A549 (cell line): ENCODE data around the gene ATP6V1B1.

Experiments
- FOSB ChIP-seq: fragments of 250-450 bp; sonication (Bioruptor Pico); IDR thresholded peaks from 2 replicates; pipeline ENCODE4 v1.5.0; 2020; ENCODE audit warnings: mild to moderate bottlenecking, moderate library complexity
- HDAC2 ChIP-seq: fragments of 200-600 bp; sonication (generic); IDR thresholded peaks from 2 replicates; pipeline ENCODE4 v1.6.1; 2016
- POLR2A ChIP-seq: IDR thresholded peaks from 2 replicates; pipeline ENCODE4 v1.6.1; 2012; ENCODE audit warnings: mild to moderate bottlenecking, low read length
- TF ChIP-seq, protein P1 (sequence below): fragments of >200 bp; sonication (Bioruptor Twin); formaldehyde crosslinking; IDR thresholded peaks from 3 replicates; pipeline ENCODE4 v1.6.1; 2016
- TF ChIP-seq, protein P2 (sequence below): fragments of >200 bp; sonication (Bioruptor Twin); formaldehyde crosslinking; IDR thresholded peaks from 3 replicates; pipeline ENCODE4 v1.5.1; 2016
- TF ChIP-seq, protein P3 (sequence below): IDR thresholded peaks from 2 replicates; pipeline ENCODE4 v1.6.1; 2012
- TF ChIP-seq, protein P4 (sequence below): fragments of 200-600 bp; sonication (generic); IDR thresholded peaks from 2 replicates; pipeline ENCODE4 v1.6.1; 2016; ENCODE audit warnings: antibody characterized with exemption, mild to moderate bottlenecking, moderate library complexity

DNA sequence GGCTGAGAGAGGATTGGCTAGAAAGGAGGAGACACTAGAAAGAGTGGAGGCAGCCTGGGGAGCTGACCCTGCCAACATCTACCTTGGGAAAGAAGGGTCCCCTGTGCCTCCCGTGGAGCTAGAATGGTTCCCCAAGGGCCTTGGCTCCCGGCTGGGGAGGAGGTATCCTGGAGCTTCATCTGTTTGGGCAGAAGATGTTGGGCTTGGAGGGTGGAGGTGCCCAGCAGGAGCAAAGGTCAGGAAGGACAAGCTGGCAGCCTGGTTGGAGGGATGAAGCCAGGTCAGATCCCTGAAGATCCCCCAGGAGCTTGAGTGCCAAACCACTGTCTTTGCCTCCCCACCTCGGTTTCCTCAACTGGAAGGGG lies 2.9 kb downstream of the ATP6V1B1 start:
- TF ChIP-seq, protein P1, sequence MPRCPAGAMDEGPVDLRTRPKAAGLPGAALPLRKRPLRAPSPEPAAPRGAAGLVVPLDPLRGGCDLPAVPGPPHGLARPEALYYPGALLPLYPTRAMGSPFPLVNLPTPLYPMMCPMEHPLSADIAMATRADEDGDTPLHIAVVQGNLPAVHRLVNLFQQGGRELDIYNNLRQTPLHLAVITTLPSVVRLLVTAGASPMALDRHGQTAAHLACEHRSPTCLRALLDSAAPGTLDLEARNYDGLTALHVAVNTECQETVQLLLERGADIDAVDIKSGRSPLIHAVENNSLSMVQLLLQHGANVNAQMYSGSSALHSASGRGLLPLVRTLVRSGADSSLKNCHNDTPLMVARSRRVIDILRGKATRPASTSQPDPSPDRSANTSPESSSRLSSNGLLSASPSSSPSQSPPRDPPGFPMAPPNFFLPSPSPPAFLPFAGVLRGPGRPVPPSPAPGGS, result no peak
- TF ChIP-seq FOSB (CRISPR knock-in tag) (no peak), POLR2A (no peak), HDAC2 (no peak)
- TF ChIP-seq, protein P2, sequence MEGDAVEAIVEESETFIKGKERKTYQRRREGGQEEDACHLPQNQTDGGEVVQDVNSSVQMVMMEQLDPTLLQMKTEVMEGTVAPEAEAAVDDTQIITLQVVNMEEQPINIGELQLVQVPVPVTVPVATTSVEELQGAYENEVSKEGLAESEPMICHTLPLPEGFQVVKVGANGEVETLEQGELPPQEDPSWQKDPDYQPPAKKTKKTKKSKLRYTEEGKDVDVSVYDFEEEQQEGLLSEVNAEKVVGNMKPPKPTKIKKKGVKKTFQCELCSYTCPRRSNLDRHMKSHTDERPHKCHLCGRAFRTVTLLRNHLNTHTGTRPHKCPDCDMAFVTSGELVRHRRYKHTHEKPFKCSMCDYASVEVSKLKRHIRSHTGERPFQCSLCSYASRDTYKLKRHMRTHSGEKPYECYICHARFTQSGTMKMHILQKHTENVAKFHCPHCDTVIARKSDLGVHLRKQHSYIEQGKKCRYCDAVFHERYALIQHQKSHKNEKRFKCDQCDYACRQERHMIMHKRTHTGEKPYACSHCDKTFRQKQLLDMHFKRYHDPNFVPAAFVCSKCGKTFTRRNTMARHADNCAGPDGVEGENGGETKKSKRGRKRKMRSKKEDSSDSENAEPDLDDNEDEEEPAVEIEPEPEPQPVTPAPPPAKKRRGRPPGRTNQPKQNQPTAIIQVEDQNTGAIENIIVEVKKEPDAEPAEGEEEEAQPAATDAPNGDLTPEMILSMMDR, result no peak
- TF ChIP-seq, protein P3, sequence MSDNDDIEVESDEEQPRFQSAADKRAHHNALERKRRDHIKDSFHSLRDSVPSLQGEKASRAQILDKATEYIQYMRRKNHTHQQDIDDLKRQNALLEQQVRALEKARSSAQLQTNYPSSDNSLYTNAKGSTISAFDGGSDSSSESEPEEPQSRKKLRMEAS, result no peak
- TF ChIP-seq, protein P4, sequence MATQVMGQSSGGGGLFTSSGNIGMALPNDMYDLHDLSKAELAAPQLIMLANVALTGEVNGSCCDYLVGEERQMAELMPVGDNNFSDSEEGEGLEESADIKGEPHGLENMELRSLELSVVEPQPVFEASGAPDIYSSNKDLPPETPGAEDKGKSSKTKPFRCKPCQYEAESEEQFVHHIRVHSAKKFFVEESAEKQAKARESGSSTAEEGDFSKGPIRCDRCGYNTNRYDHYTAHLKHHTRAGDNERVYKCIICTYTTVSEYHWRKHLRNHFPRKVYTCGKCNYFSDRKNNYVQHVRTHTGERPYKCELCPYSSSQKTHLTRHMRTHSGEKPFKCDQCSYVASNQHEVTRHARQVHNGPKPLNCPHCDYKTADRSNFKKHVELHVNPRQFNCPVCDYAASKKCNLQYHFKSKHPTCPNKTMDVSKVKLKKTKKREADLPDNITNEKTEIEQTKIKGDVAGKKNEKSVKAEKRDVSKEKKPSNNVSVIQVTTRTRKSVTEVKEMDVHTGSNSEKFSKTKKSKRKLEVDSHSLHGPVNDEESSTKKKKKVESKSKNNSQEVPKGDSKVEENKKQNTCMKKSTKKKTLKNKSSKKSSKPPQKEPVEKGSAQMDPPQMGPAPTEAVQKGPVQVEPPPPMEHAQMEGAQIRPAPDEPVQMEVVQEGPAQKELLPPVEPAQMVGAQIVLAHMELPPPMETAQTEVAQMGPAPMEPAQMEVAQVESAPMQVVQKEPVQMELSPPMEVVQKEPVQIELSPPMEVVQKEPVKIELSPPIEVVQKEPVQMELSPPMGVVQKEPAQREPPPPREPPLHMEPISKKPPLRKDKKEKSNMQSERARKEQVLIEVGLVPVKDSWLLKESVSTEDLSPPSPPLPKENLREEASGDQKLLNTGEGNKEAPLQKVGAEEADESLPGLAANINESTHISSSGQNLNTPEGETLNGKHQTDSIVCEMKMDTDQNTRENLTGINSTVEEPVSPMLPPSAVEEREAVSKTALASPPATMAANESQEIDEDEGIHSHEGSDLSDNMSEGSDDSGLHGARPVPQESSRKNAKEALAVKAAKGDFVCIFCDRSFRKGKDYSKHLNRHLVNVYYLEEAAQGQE, result no peak
